NB4 (cell line): ENCODE results near the gene GPR137C.

Experiments used
- DNase-seq: peaks from one replicate; pipeline ENCODE4 v3.0.0; 2010; ENCODE audit warnings: low read depth
- H3K4me3 ChIP-seq: one replicate; pipeline ENCODE4 v1.5.1; 2011; ENCODE audit warnings: mild to moderate bottlenecking, low read depth, low read length, moderate library complexity
- CTCF ChIP-seq: IDR thresholded peaks from one replicate; pipeline ENCODE4 v1.5.1; 2012; ENCODE audit warnings: low read depth, low read length
- MAX ChIP-seq: IDR thresholded peaks from 2 replicates; pipeline ENCODE4 v1.6.1; 2011; ENCODE audit warnings: low read depth, low read length
- MYC ChIP-seq: IDR thresholded peaks from 2 replicates; pipeline ENCODE4 v1.6.1; 2011; ENCODE audit warnings: low read depth, low read length
- POLR2A ChIP-seq: IDR thresholded peaks from 2 replicates; pipeline ENCODE4 v1.6.1; 2011; ENCODE audit warnings: mild to moderate bottlenecking; ENCODE audit not compliant: insufficient read length; ENCODE audit errors: extremely low read depth

The GPR137C gene

GRCh38 chr14:52602131-52602530 lies 49.5 kb downstream of the GPR137C start:
- no peak overlapping the region for H3K4me3 ChIP-seq
- DNase-seq: no peak
- no peak for TF ChIP-seq CTCF
- TF ChIP-seq POLR2A: no peak
- TF ChIP-seq MAX: no peak
- no peak for TF ChIP-seq MYC

GRCh38 chr14:52607061-52607460 lies 54.4 kb downstream of the GPR137C start:
- no peak for DNase-seq
- TF ChIP-seq MYC (no peak), CTCF (no peak), POLR2A (no peak), MAX (no peak)
- H3K4me3 ChIP-seq: no peak overlapping the region

- DNase-seq: no peak
- no peak overlapping the region for H3K4me3 ChIP-seq
- TF ChIP-seq POLR2A (no peak), MAX (no peak), MYC (no peak), CTCF (no peak)
These were observed 56.9 kb downstream of the GPR137C start for GRCh38 chr14:52609445-52610044.

- TF ChIP-seq MYC (no peak), CTCF (no peak), MAX (no peak), POLR2A (no peak)
- no peak for DNase-seq
- no peak overlapping the region for H3K4me3 ChIP-seq
These were observed 57.6 kb downstream of the GPR137C start for GRCh38 chr14:52610187-52610586.

GRCh38 chr14:52618602-52619001 lies 66.0 kb downstream of the GPR137C start:
- no peak overlapping the region for H3K4me3 ChIP-seq
- TF ChIP-seq CTCF (no peak), POLR2A (no peak), MAX (no peak), MYC (no peak)
- no peak for DNase-seq

GRCh38 chr14:52619687-52620086 lies 67.1 kb downstream of the GPR137C start:
- no peak for DNase-seq
- TF ChIP-seq POLR2A (no peak), MAX (no peak), MYC (no peak), CTCF (no peak)
- no peak overlapping the region for H3K4me3 ChIP-seq
